Keratinocyte (primary cell): ENCODE data around the gene ARHGAP22. TPM values are rescaled to one million over a fixed set of nuclear protein-coding genes. Genes with fewer than 3 reads are reported as not detected.

Experiments
- DNase-seq: peaks from one replicate; pipeline ENCODE4 v3.0.0-alpha.2; 2011; ENCODE audit warnings: low read depth, missing footprints, low spot score
- FAIRE-seq: peaks from 2 replicates; lab custom pipeline; 2011; peaks lifted over from hg19 to GRCh38; lab: Jason Lieb, UNC
- H2AFZ ChIP-seq: 2 replicates; pipeline ENCODE4 v1.6.0; 2012; ENCODE audit warnings: low read length, control low read depth, inconsistent platforms; ENCODE audit not compliant: control insufficient read depth
- H3K27ac ChIP-seq: 2 replicates; pipeline ENCODE4 v1.5.1; 2011; ENCODE audit warnings: low read length; ENCODE audit not compliant: control insufficient read depth, insufficient read depth
- H3K27me3 ChIP-seq: 3 replicates; pipeline ENCODE4 v1.6.0; 2011; ENCODE audit warnings: low read length; ENCODE audit not compliant: control insufficient read depth, insufficient read depth; ENCODE audit errors: extremely low read depth
- H3K36me3 ChIP-seq, 2 experiments: 2 replicates in 1 of 2; 3 replicates in 1 of 2; pipeline ENCODE4 v1.5.1; 2011; ENCODE audit warnings: low read length in 2 of 2, mild to moderate bottlenecking in 1 of 2; ENCODE audit not compliant: control insufficient read depth in 2 of 2, insufficient read depth in 2 of 2; ENCODE audit errors: extremely low read depth in 1 of 2
- H3K4me1 ChIP-seq: 3 replicates; pipeline ENCODE4 v1.5.1; 2011; ENCODE audit warnings: low read length; ENCODE audit not compliant: control insufficient read depth, insufficient read depth; ENCODE audit errors: extremely low read depth
- H3K4me2 ChIP-seq: 3 replicates; pipeline ENCODE4 v1.6.0; 2011; ENCODE audit warnings: low read depth, low read length; ENCODE audit not compliant: control insufficient read depth, insufficient read depth; ENCODE audit errors: extremely low read depth
- H3K4me3 ChIP-seq, 3 experiments: fragments of 200-600 bp in 1 of 3; sonication (generic) in 1 of 3; 2 replicates in 2 of 3; 3 replicates in 1 of 3; pipeline ENCODE4 v1.5.1; 2011 to 2016; ENCODE audit warnings: low read length in 3 of 3, mild to moderate bottlenecking in 3 of 3, control low read depth in 2 of 3, inconsistent platforms in 1 of 3, low read depth in 1 of 3, mixed read lengths in 1 of 3, mixed run types in 1 of 3, moderate library complexity in 1 of 3; ENCODE audit not compliant: control insufficient read depth in 2 of 3, insufficient read depth in 2 of 3; ENCODE audit errors: extremely low read depth in 1 of 3
- H3K79me2 ChIP-seq: 2 replicates; pipeline ENCODE4 v1.6.0; 2012; ENCODE audit warnings: low read length; ENCODE audit not compliant: control insufficient read depth, insufficient read depth
- H3K9ac ChIP-seq: 3 replicates; pipeline ENCODE4 v1.6.0; 2011; ENCODE audit warnings: low read length; ENCODE audit not compliant: control insufficient read depth, insufficient read depth; ENCODE audit errors: extremely low read depth
- H3K9me1 ChIP-seq: 3 replicates; pipeline ENCODE4 v1.6.0; 2011; ENCODE audit warnings: low read length; ENCODE audit not compliant: control insufficient read depth, insufficient read depth; ENCODE audit errors: extremely low read depth
- H3K9me3 ChIP-seq: 2 replicates; pipeline ENCODE4 v1.5.1; 2012; ENCODE audit warnings: low read depth, low read length; ENCODE audit not compliant: control insufficient read depth
- H4K20me1 ChIP-seq: 3 replicates; pipeline ENCODE4 v1.6.0; 2011; ENCODE audit warnings: low read length; ENCODE audit not compliant: control insufficient read depth, insufficient read depth; ENCODE audit errors: extremely low read depth
- CTCF ChIP-seq, 3 experiments: IDR thresholded peaks in 1 of 3; conservative IDR thresholded peaks in 1 of 3; optimal IDR thresholded peaks in 1 of 3; 2 replicates in 2 of 3; 3 replicates in 1 of 3; pipeline versions ENCODE3 to v1.5.1; 2011; ENCODE audit warnings: low read length in 3 of 3, mild to moderate bottlenecking in 3 of 3, moderate library complexity in 2 of 3, control low read depth in 1 of 3, inconsistent platforms in 1 of 3; ENCODE audit not compliant: insufficient read depth in 2 of 3; ENCODE audit errors: extremely low read depth in 1 of 3
- EZH2 ChIP-seq: IDR thresholded peaks from one replicate; pipeline ENCODE4 v1.6.1; 2012; ENCODE audit warnings: inconsistent platforms, mild to moderate bottlenecking, low read length, moderate library complexity
- dilution Hi-C: fragments of 300-500 bp; cut with MboI; formaldehyde crosslinking; loops from one replicate; pipeline ENCODE4 v1.7.0; 2020; ENCODE audit warnings: low sequenced_read_pairs; ENCODE audit not compliant: extremely low pct_ligation_motif_present
- polyA plus RNA-seq, 5 experiments: library from polyadenylated mRNA; depleted of rRNA in 3 of 5; stranded (reverse) in 3 of 5; stranded (forward) in 1 of 5; unstranded in 1 of 5; fragments of >200 nt; gene quantifications; 1 replicate in 1 of 5; 2 replicates in 3 of 5; 3 replicates in 1 of 5; pipeline versions ENCODE4 v1.2.1 to v1.2.3, GENCODE V29; 2011 to 2012; ENCODE audit warnings: missing spikeins in 2 of 5, low read depth in 1 of 5, low replicate concordance in 1 of 5

The ARHGAP22 gene
- polyA plus RNA-seq, 1 donor (not counting 4 experiments of a cell fraction or from before 2014, with no cell fraction given) = 4.9 TPM

DNA sequence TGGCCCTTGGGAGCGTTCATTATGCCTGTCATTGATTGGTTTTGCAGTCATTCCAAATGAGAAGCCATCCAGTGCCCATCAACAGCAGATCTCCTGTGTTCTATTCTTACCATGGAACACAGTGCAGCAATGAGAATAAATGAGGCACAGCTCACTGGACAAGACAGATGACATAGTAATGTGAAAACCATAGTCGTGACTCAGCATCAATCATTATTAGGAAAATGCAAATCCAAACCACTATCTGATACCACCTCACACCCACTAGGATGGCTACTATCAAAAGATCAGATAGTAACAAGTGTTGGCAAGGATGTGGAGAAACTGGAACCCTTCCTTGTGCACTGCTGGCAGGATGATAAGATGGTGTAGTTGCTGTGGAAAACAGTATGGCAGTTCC, 144.7 kb downstream of the ARHGAP22 start:
- Histone ChIP-seq H3K36me3 (peaks cover 0 to 3% of the 10 kb centered on the region in 2 experiments), H3K9ac (no peak overlapping the region), H3K9me3 (no peaks in the 10 kb centered on the region), H3K79me2 (no peaks in the 10 kb centered on the region), H3K4me2 (no peak overlapping the region), H3K27ac (no peak overlapping the region), H3K9me1 (no peaks in the 10 kb centered on the region), H3K4me1 (no peaks in the 10 kb centered on the region), H4K20me1 (peaks cover 3% of the 10 kb centered on the region), H3K27me3 (no peaks in the 10 kb centered on the region), H2AFZ (no peak overlapping the region), H3K4me3 (no peak overlapping the region)
- TF ChIP-seq CTCF (optimal IDR thresholded peaks at IDR 0.05 in 1 of 3, IDR thresholded peaks at IDR 0.05 in 1 of 3, conservative IDR thresholded peaks at IDR 0.05 in 1 of 3; ENCODE audit: extremely low read depth in 1 of 3, insufficient read depth in 2 of 3, low read length in 3 of 3) (no peak), EZH2 (no peak)
- dilution Hi-C loops = no loop called here
- FAIRE-seq (peak; percentile 20), DNase-seq (no peak)

GRCh38 chr10:48459270-48460150, 145.4 kb downstream of the ARHGAP22 start:
- FAIRE-seq = no peak
- Histone ChIP-seq H3K27me3 (no peaks in the 10 kb centered on the region), H3K79me2 (no peaks in the 10 kb centered on the region), H3K9me1 (no peaks in the 10 kb centered on the region), H2AFZ (no peak overlapping the region), H3K9ac (no peak overlapping the region), H3K36me3 (peaks cover 0 to 3% of the 10 kb centered on the region in 2 experiments), H3K4me3 (no peak overlapping the region), H4K20me1 (peaks cover 3% of the 10 kb centered on the region), H3K4me2 (no peak overlapping the region), H3K27ac (no peak overlapping the region), H3K4me1 (no peaks in the 10 kb centered on the region), H3K9me3 (no peaks in the 10 kb centered on the region)
- no peak for DNase-seq
- dilution Hi-C loops = no loop called here
- TF ChIP-seq EZH2 (no peak), CTCF (optimal IDR thresholded peaks at IDR 0.05 in 1 of 3, IDR thresholded peaks at IDR 0.05 in 1 of 3, conservative IDR thresholded peaks at IDR 0.05 in 1 of 3; ENCODE audit: extremely low read depth in 1 of 3, insufficient read depth in 2 of 3, low read length in 3 of 3) (no peak)
